ENCODE data around the gene WNT6. TPM values are rescaled to one million over a fixed set of nuclear protein-coding genes. Genes with fewer than 3 reads are reported as not detected.

Gene WNT6
- total and polyA plus RNA-seq, 12 donors, result 0.15 to 3.0 (median 0.75) TPM

GRCh38 chr2:218896501-218897393, 37.1 kb downstream of the WNT6 start:
- Histone ChIP-seq H3K27ac (peak overlapping the region in 1 of 10 donors; percentile 38), H3K36me3 (no peaks in the 10 kb centered on the region), H3K4me3 (peak overlapping the region in 3 of 10 donors; percentile 8 to 33 (median 11)), H3K9me3 (no peaks in the 10 kb centered on the region), H3K4me1 (peaks cover 8 to 46% (median 31%) of the 10 kb centered on the region in 9 donors), H3K27me3 (peaks cover 38 to 98% (median 95%) of the 10 kb centered on the region in 7 donors)
- TF ChIP-seq CTCF (IDR thresholded peaks at IDR 0.05), result no peak
- ATAC-seq (peak in 2 of 8 donors; percentile 11 to 15), DNase-seq (no peak)
- intact Hi-C loops (cut with DNase I), result no loop called here
- WGBS, 2 donors, result 1 to 5% methylated on average over 35 to 40 of the region's 40 CpGs

- Histone ChIP-seq H3K27me3 (peaks cover 38 to 100% (median 100%) of the 10 kb centered on the region in 7 donors), H3K27ac (no peak overlapping the region), H3K4me3 (peak overlapping the region in 4 of 10 donors; percentile 1 to 33 (median 14)), H3K9me3 (no peaks in the 10 kb centered on the region), H3K4me1 (peaks cover 8 to 43% (median 29%) of the 10 kb centered on the region in 9 donors), H3K36me3 (no peaks in the 10 kb centered on the region)
- DNase-seq (no peak), ATAC-seq (peak in 3 of 8 donors; percentile 3 to 36 (median 7))
- 5 to 7% methylated on average over 34 of the region's 34 CpGs for WGBS, 2 donors
- intact Hi-C loops (cut with DNase I), result loop anchor here in 6 of 10 donors (1.0 to 2.0 kb wide), 5 partner anchors 21 to 45 kb away; no protein-coding TSS in a partner anchor
- no peak for TF ChIP-seq CTCF (IDR thresholded peaks at IDR 0.05)
Observed at GRCh38 chr2:218897394-218898108, 37.9 kb downstream of the WNT6 start.

GRCh38 chr2:218898109-218898878, 38.7 kb downstream of the WNT6 start:
- DNase-seq, result peak; percentile 47 to 80
- intact Hi-C loops (cut with DNase I), result loop anchor here in 6 of 10 donors (1.0 to 2.0 kb wide), 5 partner anchors 21 to 45 kb away; no protein-coding TSS in a partner anchor
- Histone ChIP-seq H3K27me3 (peaks cover 33 to 100% (median 99%) of the 10 kb centered on the region in 7 donors), H3K4me3 (peak overlapping the region in 7 of 10 donors; percentile 1 to 31 (median 15)), H3K36me3 (no peaks in the 10 kb centered on the region), H3K27ac (no peak overlapping the region), H3K9me3 (no peaks in the 10 kb centered on the region), H3K4me1 (peaks cover 4 to 36% (median 24%) of the 10 kb centered on the region in 9 donors)
- 3 to 4% methylated on average over 52 of the region's 52 CpGs for WGBS, 2 donors
- TF ChIP-seq CTCF (IDR thresholded peaks at IDR 0.05), result peak; percentile 78 to 98 (median 95)
- ATAC-seq, result peak; percentile 80 to 93 (median 84)

Measured in heart right ventricle (tissue), 16 donors.